HG03039 (cell line): Measurements from ENCODE around the gene NELFA.
"Not testable (repeated sequence)": the region's sequence is repeated elsewhere in the genome, so short reads cannot be mapped to it uniquely, and the experiment has no call there.

Experiments
- ATAC-seq: cut with Tn5 transposase; IDR thresholded peaks from one replicate; pipeline ENCODE4 v1.9.1; 2021; ENCODE audit warnings: mild to moderate bottlenecking, moderate library complexity; ENCODE audit not compliant: unreplicated experiment

NELFA gene

DNA sequence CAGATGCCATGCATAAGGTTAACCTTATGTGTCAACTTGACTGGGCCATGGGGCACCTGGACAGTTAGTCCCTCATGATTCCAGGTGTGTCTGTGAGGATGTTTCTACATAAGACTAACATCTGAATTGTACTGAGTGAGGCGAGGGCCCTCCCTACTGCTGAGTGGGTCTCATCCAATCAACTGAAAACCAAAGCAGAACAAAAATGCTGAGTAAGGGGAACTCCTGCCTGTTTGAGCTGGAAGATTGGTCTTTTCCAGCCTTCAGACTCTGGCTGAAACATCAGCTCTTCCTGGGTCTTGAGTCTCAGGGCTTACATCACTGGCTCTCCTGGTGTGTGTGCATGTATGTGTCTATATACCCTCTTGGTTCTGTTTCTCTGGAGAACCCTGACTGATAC is 13.8 kb downstream of the NELFA start:
- ATAC-seq, result no peak

DNA sequence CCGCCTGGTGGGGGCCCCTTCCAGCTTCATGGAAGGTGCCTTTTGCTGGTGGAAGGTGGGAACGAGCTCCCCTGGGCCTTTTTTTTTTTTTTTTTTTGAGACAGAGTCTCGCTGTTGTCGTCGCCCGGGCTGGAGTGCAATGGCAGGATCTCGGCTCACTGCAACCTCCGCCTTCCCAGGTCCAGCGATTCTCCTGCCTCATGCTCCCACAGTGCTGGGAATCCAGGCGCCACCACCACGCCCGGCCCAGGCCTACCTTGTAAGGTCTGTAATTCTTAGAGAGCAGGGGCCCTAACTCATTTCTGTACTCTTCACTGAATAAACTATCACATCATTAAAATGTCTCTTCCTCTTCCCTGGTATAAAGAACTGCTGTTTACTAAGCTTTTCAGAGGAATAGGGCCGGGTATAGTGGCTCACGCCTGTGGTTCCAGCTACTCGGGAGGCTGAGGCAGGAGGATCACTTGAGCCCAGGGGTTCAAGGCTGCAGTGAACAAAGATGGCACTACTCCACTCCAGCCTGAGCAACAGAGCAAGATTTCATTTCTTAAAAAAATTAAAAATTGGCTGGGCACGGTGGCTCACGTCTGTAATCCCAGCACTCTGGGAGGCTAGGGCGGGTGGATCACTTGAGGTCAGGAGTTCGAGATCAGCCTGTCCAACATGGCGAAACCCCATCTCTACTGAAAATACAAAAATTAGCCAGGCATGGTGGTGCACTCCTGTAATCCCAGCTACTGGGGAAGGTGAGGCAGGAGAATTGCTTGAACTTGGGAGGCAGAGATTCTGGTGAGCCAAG is 14.9 kb downstream of the NELFA start:
- not testable (repeated sequence) for ATAC-seq

DNA sequence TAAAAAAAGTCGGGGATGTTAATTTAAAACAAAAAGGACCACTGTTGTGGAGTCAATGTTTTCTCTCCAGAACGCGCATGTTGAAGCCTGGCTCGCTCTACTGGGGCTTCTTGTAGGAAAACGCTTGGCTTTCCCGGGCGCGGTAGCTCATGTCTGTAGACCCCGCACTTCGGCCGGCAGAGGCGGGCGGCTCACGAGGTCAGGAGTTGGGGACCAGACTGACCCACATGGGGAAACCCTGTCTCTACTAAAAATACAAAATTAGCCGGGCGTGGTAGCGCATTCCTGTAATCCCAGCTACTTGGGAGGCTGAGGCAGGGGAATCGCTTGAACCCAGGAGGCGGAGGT is 15.6 kb downstream of the NELFA start:
- no peak for ATAC-seq

DNA sequence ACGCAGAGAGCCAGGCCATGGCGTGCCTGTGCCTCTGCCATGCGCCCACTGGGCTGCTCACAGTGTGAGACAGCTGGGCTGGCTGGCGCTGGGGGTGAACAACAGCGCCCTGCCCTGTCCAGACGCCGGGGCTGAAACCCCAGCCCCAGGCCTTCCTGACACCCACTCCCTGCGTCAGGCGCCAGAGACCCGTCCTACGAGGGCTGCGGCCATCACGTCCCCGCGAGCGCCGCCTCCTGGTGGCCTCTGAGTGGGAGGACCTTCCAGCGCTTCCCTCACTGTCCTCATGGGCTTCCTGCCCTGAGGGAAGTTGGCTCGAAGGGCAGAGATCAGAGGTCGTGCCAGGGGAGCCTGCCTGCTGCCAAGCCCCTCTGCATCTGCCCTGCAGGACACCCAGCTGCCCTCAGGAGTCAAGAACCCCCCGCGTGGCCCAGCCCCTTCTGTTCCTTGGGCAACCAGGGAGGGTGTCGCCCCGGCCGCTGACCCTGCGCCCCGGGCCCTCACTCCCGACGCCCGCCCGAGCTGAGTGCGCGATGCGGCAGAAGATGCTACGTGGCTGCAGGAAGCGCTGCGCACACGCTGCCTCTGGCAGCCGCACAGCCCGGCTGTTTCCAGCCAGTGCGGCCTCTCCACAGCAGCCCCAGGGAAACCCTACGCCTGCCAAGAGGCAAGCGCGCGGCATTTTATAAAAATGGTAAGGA is 16.2 kb downstream of the NELFA start:
- no peak for ATAC-seq

DNA sequence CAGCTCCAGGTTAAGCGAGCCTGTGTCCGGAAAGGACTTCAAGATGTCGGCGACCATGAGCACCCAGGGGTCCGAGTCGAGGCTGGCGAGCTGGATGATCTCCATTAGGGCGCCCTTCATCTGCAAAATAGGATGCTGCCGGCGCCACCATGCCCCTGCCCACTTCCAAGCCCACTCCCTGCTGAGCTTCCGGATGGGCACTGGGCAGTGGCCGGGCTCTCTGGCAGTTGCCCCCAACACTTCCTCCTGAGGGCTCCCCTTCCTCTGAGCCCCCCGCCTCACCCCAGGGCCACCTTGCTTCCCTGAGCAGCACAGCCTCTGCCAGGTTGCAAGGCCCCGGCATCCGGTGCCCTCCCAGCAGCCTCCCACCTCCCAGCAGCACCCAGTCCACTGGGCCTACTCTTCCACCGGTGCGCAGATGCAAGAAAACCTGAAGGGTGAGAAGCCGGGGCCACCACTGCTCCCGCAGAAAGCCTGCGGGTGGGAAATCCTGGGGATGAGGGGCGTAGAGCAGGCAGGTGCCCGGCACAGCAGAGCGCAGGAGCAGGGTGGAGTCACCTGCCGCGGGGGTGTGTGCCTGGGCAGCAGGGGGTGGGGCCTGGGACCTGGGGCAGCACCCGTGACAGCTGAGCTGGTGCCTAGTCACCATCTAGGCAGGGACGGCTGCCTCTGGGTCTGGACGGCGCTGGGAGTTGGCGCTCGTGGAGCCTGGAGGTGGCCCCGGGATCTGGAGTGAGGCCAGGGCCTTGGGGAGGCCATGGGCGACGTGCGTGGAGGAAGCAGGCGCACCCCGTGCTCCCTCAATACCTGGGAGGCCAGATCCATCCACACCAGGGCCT is 17.0 kb downstream of the NELFA start:
- no peak for ATAC-seq

DNA sequence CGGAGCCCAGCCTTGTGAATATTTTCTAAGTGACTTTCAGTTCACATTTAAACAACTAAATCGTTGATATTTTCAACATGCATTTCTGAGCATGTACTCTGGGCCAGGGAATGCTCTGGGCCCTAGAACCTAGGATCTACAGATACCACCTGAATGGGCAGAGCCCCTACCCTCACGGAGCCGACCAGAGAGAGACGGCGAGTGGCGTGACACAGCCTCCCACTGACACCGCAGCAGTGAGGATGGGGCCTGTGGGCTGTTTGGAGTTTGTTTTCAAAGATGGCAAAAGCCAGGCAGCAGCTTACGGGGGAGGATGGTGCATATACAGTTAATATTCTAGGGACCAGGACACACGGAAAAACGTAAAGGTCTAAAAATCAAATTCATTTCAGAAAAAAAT is 17.7 kb downstream of the NELFA start:
- ATAC-seq, result no peak

DNA sequence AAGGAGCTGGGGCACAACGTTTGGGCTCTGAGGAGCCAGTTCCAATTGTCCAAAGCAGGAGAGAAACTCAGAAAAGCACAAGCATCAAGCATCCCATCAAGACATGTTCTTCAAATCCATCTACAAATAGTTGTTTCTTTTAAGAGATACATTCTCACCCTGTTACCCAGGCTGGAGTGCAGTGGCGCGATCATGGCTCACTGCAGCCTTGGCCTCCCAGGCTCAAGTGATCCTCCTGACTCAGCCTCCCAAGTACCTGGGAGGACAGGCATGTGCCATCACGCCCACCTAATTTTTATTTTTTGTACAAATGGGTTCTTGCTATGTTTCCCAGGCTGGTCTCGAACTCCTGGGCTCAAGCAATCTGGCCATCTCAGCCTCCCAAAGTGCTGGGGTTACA is 18.1 kb downstream of the NELFA start:
- ATAC-seq, result no peak

DNA sequence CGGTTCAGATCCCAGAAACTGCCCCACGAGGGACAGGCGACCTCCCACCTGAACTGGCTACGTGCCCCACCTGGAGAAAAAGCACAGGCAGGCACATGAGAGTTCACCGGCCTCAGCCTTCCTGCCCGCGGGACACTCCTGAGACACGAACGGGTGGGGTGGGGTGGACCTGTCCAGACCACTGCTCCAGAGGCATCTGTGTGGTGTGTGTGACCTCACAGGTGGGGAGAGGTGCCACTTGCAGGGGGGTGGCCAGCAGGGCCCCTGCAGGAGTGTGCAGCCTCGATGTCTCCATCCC is 18.5 kb downstream of the NELFA start:
- ATAC-seq, result no peak

DNA sequence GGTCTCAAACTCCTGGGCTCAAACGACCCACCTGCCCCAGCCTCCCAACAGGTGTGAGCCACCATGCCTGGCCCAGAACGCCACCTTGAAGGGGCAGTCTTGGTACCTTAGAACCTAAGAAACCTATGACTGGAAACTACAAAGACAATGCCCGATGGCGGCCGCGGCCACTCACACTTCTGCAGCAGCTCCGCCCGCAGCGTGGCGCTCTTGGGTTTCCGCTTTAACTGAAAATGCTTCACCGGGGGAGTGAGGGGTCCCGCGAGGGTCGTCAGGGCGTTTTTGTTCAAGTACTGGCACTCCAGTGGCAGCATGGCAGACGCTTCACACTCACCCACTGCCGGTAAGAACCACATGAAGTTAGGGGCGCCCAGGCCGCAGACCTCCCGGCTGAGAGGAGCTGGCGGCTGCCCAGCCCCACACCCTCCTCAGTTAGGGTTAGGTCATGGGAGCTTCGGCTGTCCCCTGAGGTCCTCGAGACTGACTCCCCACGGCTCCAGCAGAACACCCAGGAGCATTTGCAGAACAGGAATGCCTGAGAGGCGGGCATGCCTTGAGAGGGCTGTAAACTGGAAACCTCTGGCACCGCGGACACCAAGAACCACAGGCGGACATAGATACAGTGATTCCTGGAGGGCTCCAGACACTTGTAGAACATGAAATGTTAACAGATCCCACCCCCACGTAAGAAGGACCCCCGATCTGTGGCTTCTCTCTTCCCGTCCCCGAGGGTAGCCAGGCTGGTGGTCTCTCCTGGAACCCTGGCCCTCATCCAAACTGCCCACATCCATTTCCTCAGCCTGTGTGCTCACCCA is 19.0 kb downstream of the NELFA start:
- no peak for ATAC-seq

DNA sequence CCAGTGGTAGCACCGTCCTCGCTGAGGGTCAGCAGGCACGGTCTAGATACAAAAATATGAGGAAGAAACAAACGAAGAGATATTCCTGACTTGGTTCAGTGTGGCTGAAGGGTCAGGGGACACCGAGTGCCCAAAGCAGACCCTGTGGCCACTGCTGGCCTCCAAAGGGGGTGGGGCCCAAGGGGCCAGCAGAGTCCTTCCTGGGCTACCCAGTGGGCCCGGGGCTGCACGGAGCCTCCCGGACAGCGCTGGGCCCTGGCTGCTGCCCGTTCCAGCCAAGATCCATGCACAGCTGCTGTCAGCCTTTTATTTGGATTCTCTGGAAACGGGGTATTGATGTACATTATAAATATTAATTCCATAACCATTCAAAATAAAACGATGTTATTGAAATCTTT is 20.4 kb downstream of the NELFA start:
- ATAC-seq, result no peak

DNA sequence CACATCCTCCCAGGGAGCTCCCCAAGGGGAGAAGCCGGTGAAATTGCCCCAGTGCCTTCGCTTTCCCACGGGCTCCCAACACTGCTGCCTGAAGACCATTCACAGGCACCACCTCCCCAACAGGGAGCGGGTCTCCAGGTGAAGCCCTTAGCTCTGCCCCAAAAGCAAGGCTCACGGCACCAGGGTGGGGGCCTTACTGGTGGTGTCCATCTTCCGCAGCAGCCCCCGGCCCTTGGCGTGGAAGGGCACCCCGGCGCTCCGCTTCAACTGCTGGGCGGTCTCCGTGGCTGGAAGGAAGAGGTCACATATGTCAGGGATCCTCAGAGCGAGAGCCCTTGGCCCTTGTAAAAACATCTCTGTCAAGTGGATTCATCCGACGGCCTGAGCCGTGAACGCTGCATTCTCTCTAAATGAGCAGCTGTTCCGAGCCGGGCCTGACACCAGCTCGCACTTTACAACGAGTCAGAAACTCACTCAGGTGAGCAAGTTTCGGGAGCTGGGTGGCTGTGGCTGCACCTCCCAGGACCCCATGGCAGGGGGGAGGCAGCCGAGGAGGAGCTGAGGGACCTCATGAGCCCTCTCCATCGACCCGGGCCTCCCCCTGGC is 20.9 kb downstream of the NELFA start:
- no peak for ATAC-seq

DNA sequence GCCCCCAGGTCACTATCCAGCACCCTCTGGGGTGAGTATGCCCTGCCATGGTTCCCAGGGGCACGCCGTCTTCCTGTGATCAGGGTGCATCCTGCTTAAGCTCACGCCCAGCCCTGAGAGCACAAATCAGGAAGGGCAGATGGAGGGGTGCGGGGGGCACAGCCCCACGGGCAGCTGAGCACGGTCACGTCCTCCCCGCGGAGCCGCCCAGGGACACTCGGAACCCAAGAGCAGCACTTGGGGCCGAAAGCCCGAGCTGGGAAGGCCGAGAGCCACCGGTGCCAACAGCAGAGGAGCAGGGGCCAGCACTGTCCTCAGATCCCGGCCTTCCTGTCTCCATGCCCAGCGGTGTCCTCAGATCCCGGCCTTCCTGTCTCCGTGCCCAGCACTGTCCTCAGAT is 21.5 kb downstream of the NELFA start:
- ATAC-seq, result no peak

DNA sequence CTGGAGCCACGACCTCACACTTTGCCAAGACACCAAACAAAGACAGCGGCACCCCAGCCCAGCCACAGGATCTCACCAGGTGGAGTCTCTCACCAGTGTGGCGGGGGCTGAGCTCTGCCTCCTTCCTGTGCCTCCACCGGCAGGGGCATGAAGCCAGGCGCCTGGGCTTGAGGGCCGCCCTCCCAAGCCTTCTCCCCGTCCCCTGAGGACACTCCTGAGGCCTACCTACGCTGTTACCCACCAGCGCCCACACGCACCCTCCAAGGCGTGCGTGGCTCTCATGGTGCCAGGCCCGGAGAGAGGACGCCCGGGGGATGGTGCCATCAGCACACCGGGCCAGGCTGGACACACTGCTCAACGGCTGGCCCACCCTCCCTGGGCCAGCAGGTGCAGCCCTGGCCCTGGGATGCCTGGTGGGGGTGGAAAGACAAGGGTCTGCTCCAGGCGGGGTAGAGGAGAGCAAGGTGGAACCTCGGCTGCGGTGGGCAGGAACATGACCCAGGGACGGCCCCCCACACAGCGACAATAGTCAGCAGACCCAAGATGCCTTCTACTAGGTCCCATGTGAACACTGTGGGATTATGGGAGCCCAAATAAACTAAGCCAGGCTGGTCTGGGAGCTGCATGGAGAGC is 22.1 kb downstream of the NELFA start:
- no peak for ATAC-seq

DNA sequence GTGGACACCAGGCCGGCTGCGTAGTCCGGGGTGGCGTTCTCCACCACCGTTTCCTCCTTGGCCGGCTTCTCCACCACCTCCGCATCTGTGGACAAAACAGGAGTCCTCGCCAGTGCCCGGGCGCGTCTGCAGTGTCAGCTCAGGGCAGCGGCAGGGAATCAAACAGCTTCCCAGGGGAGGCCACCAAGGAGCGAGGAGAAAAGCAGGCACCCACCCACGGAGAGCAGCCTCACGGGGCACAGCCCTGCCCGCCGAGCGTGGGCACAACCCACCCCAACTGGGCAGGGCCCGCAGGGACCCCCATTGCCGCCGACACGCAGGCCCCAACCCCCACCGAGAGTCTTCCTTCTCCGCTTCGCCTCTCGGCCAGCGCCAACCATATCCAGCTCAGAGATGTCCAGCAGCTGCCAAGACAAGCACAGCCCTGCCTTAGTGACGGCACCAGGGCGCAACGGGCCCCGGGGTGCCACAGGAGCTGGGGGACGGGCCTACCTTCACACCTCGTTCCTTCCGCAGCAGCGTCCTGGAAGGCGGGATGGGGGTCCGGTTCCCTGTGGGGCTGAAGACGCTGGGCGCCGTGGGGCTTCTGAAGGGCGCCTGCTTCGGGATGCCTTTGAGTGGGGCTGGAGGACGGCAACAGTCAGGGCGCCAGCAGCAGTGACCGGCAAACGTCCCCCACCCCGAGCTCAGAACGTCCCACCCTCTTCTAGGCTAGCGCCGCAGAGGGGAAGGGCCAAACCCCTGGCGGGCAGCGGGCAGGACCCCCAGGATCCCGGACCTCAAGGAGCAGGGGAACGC is 22.8 kb downstream of the NELFA start:
- no peak for ATAC-seq

DNA sequence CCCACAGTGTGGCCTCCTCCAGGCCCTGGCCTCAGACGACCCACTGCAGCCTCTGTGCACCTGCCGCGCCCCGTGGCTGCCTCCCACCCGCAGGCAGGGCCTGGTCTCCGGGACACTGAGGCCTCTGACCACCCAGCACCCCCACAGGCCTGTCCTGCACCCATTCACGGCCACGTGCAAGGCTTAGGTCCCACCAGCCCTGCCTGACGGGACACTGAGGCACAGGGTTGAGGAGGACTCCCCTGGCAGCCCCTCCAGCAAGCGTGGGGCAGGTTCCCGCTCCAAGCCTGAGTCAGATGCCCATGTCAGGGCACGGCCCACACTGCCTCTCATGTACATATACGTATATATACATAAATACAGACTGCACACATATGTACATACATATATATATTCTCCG is 23.5 kb downstream of the NELFA start:
- no peak for ATAC-seq

DNA sequence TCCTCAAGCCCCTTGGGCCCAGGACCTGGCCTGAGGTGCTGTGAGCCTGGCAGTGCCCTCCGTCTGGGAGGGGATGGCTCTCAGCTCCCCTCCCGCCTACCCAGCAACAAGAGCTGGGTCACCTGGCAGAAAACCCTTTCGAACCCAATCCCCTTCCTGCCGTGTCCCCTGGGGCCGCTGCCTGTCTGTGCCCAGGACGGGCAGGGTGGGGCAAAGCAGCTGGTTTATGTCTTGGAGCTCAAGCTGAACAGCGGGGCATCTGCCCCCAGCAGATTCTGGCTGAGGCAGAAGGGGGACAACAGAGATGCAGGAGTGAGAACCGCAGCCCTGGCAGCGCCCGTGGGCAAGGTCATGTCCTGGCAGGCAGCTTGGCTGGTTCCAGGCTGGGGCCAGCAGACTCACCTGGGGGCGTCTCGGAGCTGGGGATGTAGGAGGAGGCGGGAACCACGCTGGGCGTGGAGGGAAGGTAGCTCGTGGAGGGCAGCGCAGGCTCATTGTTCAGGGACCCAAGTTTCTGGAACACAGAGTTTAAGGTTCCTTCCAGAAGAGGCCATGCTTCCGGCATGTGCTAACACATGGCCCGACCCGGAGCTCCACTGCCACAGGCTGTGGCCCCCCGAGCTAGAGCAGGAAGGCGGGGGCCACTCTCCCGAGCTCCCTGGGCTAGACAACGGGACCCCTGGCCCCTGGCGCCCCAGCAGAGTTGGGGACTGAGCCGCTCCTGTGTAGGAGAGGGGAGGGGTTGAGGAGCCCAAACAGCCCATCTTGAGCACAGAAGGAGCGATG is 24.2 kb downstream of the NELFA start:
- ATAC-seq, result no peak

DNA sequence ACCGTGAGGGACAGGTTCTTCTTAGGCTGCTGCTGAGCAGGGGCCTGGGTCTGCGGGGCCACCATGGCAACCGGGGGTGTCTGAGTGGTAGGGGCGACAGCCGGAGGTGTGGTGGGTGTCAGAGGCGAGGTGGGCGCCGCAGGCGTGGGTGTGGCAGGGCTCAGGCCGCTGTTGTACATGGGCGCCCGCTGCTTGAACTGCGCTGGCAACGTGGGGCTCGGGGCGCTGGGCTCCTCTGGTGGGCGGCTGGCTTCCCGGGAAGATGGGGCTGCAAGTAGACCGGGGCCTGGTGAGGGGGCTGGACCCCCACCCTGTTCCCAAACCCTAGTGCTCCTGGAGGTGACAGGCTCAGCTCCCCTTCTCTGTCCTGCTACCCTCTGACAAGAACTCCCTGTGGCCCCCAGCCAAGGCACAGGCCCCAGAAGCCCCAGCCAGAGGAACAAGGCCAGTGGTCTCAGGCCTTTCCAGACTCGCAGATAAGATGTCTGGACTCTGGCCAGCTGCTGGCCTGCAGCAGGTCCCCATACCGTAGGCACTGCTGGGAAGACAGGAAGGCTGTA is 24.8 kb downstream of the NELFA start:
- no peak for ATAC-seq

DNA sequence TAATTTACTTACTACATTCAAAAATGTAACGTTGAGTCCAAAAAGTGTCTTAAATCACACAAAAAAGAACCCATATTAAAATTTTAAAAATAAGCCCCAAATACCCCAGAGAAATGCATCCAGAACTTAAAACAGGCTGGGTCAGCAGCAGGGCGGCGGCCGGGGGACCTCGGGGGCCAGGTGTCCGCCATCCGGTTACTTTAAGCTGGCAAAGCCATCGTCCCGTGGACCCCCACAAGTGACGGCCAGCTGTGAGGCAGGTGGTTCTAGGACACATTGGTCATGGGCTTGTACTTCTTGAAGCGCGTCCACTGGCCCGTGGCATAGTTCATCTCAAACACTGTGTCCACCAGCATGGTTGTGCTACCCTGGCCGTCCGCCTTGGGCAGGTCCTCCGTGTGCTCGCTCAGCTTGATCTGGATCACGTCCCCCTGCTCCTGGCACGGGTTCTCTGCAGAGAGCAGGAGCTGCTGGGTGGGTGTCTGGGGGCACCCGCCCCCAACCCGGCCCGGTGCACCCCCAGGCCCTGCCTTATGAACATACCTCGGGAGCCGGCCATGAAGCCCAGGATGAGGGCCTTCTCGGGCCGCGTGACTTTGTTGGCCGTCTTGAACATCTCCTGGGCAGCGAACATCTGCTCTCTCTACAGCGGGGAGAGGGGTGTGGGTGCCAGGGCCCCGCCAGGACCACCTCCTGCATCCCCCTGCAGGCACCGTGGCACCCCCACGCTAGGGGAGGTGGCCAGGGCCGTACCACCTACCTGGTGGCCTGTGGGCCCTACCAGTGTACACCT is 25.5 kb downstream of the NELFA start:
- no peak for ATAC-seq
